HepG2 (cell line): ENCODE data around the gene PDPK1. TPM values are rescaled to one million over a fixed set of nuclear protein-coding genes. Genes with fewer than 3 reads are reported as not detected.

ENCODE experiments used
- ARID2 ChIP-seq: sonication (generic); formaldehyde crosslinking; IDR thresholded peaks from 2 replicates; pipeline ENCODE4 v1.8.1; 2022; ENCODE audit warnings: mild to moderate bottlenecking, missing genetic modification reagents, borderline replicate concordance
- CEBPB ChIP-seq: IDR thresholded peaks from 2 replicates; pipeline ENCODE4 v1.6.1; 2011; ENCODE audit warnings: low read depth, low read length, improper control_type of control experiment, borderline replicate concordance
- CENPX ChIP-seq: sonication (generic); formaldehyde crosslinking; IDR thresholded peaks from 2 replicates; pipeline ENCODE4 v1.9.0; 2021; ENCODE audit warnings: mild to moderate bottlenecking, missing genetic modification reagents, moderate library complexity
- FOXM1 ChIP-seq: sonication (generic); formaldehyde crosslinking; IDR thresholded peaks from 2 replicates; pipeline ENCODE4 v1.5.0; 2020; ENCODE audit warnings: missing genetic modification reagents
- MEF2D ChIP-seq: sonication (generic); formaldehyde crosslinking; IDR thresholded peaks from 2 replicates; pipeline ENCODE4 v1.5.1; 2020; ENCODE audit warnings: mild to moderate bottlenecking, missing genetic modification reagents
- MYPOP ChIP-seq: sonication (generic); formaldehyde crosslinking; IDR thresholded peaks from 2 replicates; pipeline ENCODE4 v1.8.1; 2023; ENCODE audit warnings: mild to moderate bottlenecking, moderate library complexity, missing genetic modification reagents
- RELA ChIP-seq: sonication (generic); formaldehyde crosslinking; IDR thresholded peaks from 2 replicates; pipeline ENCODE4 v1.4.0; 2020; ENCODE audit warnings: missing genetic modification reagents
- SNAPC4 ChIP-seq: sonication (generic); formaldehyde crosslinking; IDR thresholded peaks from 2 replicates; pipeline ENCODE4 v1.4.0; 2020; ENCODE audit warnings: mild to moderate bottlenecking, missing genetic modification reagents
- YY1 ChIP-seq: IDR thresholded peaks from 2 replicates; pipeline ENCODE4 v1.6.1; 2011; ENCODE audit warnings: low read length, low read depth, moderate library complexity, mild to moderate bottlenecking; ENCODE audit not compliant: insufficient read depth, insufficient replicate concordance
- ZFY ChIP-seq: sonication (generic); formaldehyde crosslinking; IDR thresholded peaks from 2 replicates; pipeline ENCODE4 v1.4.0; 2020; ENCODE audit warnings: missing genetic modification reagents
- ZNF451 ChIP-seq: sonication (generic); formaldehyde crosslinking; IDR thresholded peaks from 2 replicates; pipeline ENCODE4 v1.5.0; 2020; ENCODE audit warnings: mild to moderate bottlenecking, missing genetic modification reagents
- ZNF709 ChIP-seq: sonication (generic); formaldehyde crosslinking; IDR thresholded peaks from 2 replicates; pipeline ENCODE4 v1.5.0; 2020; ENCODE audit warnings: mild to moderate bottlenecking, missing genetic modification reagents
- ZNF775 ChIP-seq: sonication (generic); formaldehyde crosslinking; IDR thresholded peaks from 2 replicates; pipeline ENCODE4 v1.4.0; 2020; ENCODE audit warnings: missing genetic modification reagents, mild to moderate bottlenecking, moderate library complexity, borderline replicate concordance
- ZNF850 ChIP-seq: sonication (generic); formaldehyde crosslinking; conservative IDR thresholded peaks from 2 replicates; pipeline ENCODE4 v1.9.0; 2021; ENCODE audit warnings: mild to moderate bottlenecking, missing genetic modification reagents
- polyA plus RNA-seq, 8 experiments: library from polyadenylated mRNA; depleted of rRNA in 3 of 8; stranded (reverse) in 7 of 8; unstranded in 1 of 8; fragments of >200 nt; fragmentation: Illumina TruSeq in 4 of 8; extraction: Trizol in 4 of 8; gene quantifications; 2 replicates each; pipeline versions ENCODE4 v1.2.1 to v1.2.3, GENCODE V29; 2011 to 2016; ENCODE audit warnings: low read depth in 4 of 8, missing spikeins in 1 of 8, mixed read lengths in 1 of 8; ENCODE audit not compliant: insufficient read depth in 1 of 8
- total RNA-seq, 5 experiments: library from RNA; depleted of rRNA; stranded (reverse); fragments of >200 nt; fragmentation: Illumina TruSeq; extraction: Trizol; gene quantifications; 2 replicates each; pipeline ENCODE4 v1.2.3, GENCODE V29; 2016; ENCODE audit warnings: low read depth in 1 of 5
- TF ChIP-seq, protein P1 (sequence below): sonication (generic); formaldehyde crosslinking; IDR thresholded peaks from 2 replicates; pipeline ENCODE4 v1.4.0; 2020; ENCODE audit warnings: missing genetic modification reagents
- TF ChIP-seq, protein P2 (sequence below): IDR thresholded peaks from 2 replicates; pipeline ENCODE4 v1.6.1; 2016; ENCODE audit warnings: missing compliant biosample characterization, missing genetic modification reagents, borderline replicate concordance

Gene PDPK1
- total and polyA plus RNA-seq, 2 of the 13 experiments (the other 11 are each of a cell fraction or from before 2014, with no cell fraction given), result 59.6 to 129 TPM

- TF ChIP-seq, protein P1, sequence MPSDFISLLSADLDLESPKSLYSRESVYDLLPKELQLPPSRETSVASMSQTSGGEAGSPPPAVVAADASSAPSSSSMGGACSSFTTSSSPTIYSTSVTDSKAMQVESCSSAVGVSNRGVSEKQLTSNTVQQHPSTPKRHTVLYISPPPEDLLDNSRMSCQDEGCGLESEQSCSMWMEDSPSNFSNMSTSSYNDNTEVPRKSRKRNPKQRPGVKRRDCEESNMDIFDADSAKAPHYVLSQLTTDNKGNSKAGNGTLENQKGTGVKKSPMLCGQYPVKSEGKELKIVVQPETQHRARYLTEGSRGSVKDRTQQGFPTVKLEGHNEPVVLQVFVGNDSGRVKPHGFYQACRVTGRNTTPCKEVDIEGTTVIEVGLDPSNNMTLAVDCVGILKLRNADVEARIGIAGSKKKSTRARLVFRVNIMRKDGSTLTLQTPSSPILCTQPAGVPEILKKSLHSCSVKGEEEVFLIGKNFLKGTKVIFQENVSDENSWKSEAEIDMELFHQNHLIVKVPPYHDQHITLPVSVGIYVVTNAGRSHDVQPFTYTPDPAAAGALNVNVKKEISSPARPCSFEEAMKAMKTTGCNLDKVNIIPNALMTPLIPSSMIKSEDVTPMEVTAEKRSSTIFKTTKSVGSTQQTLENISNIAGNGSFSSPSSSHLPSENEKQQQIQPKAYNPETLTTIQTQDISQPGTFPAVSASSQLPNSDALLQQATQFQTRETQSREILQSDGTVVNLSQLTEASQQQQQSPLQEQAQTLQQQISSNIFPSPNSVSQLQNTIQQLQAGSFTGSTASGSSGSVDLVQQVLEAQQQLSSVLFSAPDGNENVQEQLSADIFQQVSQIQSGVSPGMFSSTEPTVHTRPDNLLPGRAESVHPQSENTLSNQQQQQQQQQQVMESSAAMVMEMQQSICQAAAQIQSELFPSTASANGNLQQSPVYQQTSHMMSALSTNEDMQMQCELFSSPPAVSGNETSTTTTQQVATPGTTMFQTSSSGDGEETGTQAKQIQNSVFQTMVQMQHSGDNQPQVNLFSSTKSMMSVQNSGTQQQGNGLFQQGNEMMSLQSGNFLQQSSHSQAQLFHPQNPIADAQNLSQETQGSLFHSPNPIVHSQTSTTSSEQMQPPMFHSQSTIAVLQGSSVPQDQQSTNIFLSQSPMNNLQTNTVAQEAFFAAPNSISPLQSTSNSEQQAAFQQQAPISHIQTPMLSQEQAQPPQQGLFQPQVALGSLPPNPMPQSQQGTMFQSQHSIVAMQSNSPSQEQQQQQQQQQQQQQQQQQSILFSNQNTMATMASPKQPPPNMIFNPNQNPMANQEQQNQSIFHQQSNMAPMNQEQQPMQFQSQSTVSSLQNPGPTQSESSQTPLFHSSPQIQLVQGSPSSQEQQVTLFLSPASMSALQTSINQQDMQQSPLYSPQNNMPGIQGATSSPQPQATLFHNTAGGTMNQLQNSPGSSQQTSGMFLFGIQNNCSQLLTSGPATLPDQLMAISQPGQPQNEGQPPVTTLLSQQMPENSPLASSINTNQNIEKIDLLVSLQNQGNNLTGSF, result 0 out of 2 replicates have a peak, but pooled peaks have one; percentile 55
- TF ChIP-seq ZFY (CRISPR knock-in tag), result peak; percentile 62
- TF ChIP-seq MYPOP (CRISPR knock-in tag), result no peak
- TF ChIP-seq ZNF850 (CRISPR knock-in tag), result no peak
- peak; percentile 62 for TF ChIP-seq YY1
- no peak for TF ChIP-seq SNAPC4
- no peak for TF ChIP-seq ARID2 (CRISPR knock-in tag)
- no peak for TF ChIP-seq MEF2D (CRISPR knock-in tag)
- no peak for TF ChIP-seq FOXM1 (CRISPR knock-in tag)
- TF ChIP-seq ZNF709 (CRISPR knock-in tag), result peak; percentile 5; the same call in 1 of the 2 replicates
- no peak for TF ChIP-seq CEBPB
- TF ChIP-seq, protein P2, sequence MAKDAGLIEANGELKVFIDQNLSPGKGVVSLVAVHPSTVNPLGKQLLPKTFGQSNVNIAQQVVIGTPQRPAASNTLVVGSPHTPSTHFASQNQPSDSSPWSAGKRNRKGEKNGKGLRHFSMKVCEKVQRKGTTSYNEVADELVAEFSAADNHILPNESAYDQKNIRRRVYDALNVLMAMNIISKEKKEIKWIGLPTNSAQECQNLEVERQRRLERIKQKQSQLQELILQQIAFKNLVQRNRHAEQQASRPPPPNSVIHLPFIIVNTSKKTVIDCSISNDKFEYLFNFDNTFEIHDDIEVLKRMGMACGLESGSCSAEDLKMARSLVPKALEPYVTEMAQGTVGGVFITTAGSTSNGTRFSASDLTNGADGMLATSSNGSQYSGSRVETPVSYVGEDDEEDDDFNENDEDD (CRISPR knock-in tag), result peak; percentile 77; the same call in 1 of the 2 replicates
- no peak for TF ChIP-seq RELA (CRISPR knock-in tag)
- TF ChIP-seq CENPX (CRISPR knock-in tag), result no peak
- no peak for TF ChIP-seq ZNF775 (CRISPR knock-in tag)
- TF ChIP-seq ZNF451 (CRISPR knock-in tag), result 0 out of 2 replicates have a peak, but pooled peaks have one; percentile 34
Observed at GRCh38 chr16:2520097-2520783, 17.6 kb upstream of the PDPK1 start, which contains the start of gene AMDHD2 (continued).
